Measurements from ENCODE around the gene BAZ2A.

BAZ2A gene

DNA sequence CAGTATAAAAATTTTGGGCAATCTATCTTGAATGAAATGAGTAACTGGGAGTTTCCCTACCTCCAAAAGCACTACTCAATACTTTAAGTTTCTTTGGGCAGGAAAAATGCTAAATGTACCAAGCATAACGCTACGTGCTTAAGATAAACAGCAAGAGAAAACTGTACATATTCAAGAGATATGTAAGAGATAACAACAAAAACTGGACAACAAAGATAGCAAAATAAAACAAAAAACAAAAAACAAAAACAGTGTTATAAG lies 38.0 kb upstream of the BAZ2A start:
- Histone ChIP-seq H3K4me2 (ENCODE audit: low read length) (no peak overlapping the region), H3K4me1 (ENCODE audit: control insufficient read depth, low read length) (no peaks in the 10 kb centered on the region), H4K20me1 (ENCODE audit: control insufficient read depth, insufficient read depth, low read depth, low read length) (peaks cover 15% of the 10 kb centered on the region), H3K36me3 (ENCODE audit: control insufficient read depth, low read length) (peaks cover 99% of the 10 kb centered on the region), H3K27ac (ENCODE audit: low read depth, low read length) (no peak overlapping the region), H3K9me3 (ENCODE audit: control insufficient read depth, insufficient read depth, low read length) (no peaks in the 10 kb centered on the region), H3K79me2 (ENCODE audit: control insufficient read depth, low read length) (peaks cover 35% of the 10 kb centered on the region), H3F3A (ENCODE audit: control insufficient read depth, insufficient read depth) (peaks cover 48% of the 10 kb centered on the region), H3K4me3 (ENCODE audit: low read length) (no peak overlapping the region), H3K9me2 (replicated peaks; ENCODE audit: control insufficient read depth, low read length) (no peaks in the 10 kb centered on the region), H3K27me3 (ENCODE audit: control insufficient read depth, low read length) (no peaks in the 10 kb centered on the region)
- TF ChIP-seq EZH2phosphoT487 (IDR thresholded peaks at IDR 0.05; ENCODE audit: borderline replicate concordance, low read length) = no peak
- TF ChIP-seq, protein P1, sequence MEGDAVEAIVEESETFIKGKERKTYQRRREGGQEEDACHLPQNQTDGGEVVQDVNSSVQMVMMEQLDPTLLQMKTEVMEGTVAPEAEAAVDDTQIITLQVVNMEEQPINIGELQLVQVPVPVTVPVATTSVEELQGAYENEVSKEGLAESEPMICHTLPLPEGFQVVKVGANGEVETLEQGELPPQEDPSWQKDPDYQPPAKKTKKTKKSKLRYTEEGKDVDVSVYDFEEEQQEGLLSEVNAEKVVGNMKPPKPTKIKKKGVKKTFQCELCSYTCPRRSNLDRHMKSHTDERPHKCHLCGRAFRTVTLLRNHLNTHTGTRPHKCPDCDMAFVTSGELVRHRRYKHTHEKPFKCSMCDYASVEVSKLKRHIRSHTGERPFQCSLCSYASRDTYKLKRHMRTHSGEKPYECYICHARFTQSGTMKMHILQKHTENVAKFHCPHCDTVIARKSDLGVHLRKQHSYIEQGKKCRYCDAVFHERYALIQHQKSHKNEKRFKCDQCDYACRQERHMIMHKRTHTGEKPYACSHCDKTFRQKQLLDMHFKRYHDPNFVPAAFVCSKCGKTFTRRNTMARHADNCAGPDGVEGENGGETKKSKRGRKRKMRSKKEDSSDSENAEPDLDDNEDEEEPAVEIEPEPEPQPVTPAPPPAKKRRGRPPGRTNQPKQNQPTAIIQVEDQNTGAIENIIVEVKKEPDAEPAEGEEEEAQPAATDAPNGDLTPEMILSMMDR (IDR thresholded peaks at IDR 0.05; ENCODE audit: low read depth, low read length, poor library complexity, severe bottlenecking) = no peak

DNA sequence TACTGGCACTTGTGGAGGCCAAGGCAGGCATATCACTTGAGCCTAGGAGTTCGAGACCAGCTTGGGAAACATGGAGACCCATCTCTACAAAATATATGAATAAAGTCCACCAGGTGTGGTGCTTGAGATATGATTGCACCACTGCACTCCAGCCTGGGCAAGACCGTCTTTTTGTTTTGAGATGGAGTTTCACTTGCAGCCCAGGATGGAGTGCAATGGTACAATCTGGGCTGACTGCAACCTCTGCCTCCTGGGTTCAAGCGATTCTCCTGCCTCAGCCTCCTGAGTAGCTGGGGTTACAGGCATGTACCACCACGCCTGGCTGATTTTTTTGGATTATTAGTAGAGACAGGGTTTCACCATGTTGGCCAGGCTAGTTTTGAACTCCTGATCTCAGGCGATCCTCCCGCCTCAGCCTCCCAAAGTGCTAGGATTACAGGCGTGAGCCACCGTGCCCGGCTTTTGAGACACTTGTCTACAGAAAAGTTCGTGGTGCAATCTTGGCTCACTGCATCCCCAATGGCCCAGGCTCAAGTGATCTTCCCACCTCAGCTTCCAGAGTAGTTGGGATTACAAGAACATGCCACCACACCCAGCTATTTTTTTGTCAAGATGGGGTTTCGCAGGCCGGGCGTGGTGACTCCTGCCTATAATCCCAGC lies 32.0 kb upstream of the BAZ2A start:
- H3K4me3 ChIP-seq (ENCODE audit: low read length) = no peak overlapping the region
- no peaks in the 10 kb centered on the region for H3K27me3 ChIP-seq (ENCODE audit: control insufficient read depth, low read length)
- no peak for TF ChIP-seq EZH2phosphoT487 (IDR thresholded peaks at IDR 0.05; ENCODE audit: borderline replicate concordance, low read length)
- TF ChIP-seq, protein P1 (IDR thresholded peaks at IDR 0.05; ENCODE audit: low read depth, low read length, poor library complexity, severe bottlenecking) = no peak
- H3K4me1 ChIP-seq (ENCODE audit: control insufficient read depth, low read length) = 0 out of 2 replicates have a peak, but pooled peaks cover 5% of the 10 kb centered on the region
- H3F3A ChIP-seq (ENCODE audit: control insufficient read depth, insufficient read depth) = peaks cover 46% of the 10 kb centered on the region
- no peak overlapping the region for H3K4me2 ChIP-seq (ENCODE audit: low read length)
- no peaks in the 10 kb centered on the region for H3K9me3 ChIP-seq (ENCODE audit: control insufficient read depth, insufficient read depth, low read length)
- peaks cover 2% of the 10 kb centered on the region; the same call in 1 of the 2 replicates for H4K20me1 ChIP-seq (ENCODE audit: control insufficient read depth, insufficient read depth, low read depth, low read length)
- H3K27ac ChIP-seq (ENCODE audit: low read depth, low read length) = no peak overlapping the region
- peaks cover 43% of the 10 kb centered on the region for H3K36me3 ChIP-seq (ENCODE audit: control insufficient read depth, low read length)
- H3K79me2 ChIP-seq (ENCODE audit: control insufficient read depth, low read length) = no peaks in the 10 kb centered on the region
- H3K9me2 ChIP-seq (replicated peaks; ENCODE audit: control insufficient read depth, low read length) = no peaks in the 10 kb centered on the region

DNA sequence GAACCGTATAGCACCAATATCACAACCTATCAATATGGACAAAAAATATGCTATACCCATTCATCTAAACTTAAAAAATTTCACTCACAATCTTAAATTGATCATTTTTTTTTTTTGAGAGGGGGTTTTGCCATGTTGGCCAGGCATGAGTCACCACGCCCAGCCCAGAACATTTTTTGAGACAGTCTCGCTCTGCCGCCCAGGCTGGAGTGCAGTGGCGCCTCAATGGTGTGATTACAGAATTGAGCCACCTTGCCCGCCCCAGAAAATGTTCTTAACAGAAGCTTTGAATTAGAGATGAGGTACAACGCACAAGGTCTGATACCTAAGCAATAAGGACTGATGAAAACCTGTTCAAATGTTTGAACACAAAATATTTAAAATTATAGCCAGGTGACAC lies 31.4 kb upstream of the BAZ2A start:
- H3K4me1 ChIP-seq (ENCODE audit: control insufficient read depth, low read length) = 0 out of 2 replicates have a peak, but pooled peaks cover 5% of the 10 kb centered on the region
- H3K27ac ChIP-seq (ENCODE audit: low read depth, low read length) = no peak overlapping the region
- H3K4me2 ChIP-seq (ENCODE audit: low read length) = no peak overlapping the region
- H3K9me3 ChIP-seq (ENCODE audit: control insufficient read depth, insufficient read depth, low read length) = no peaks in the 10 kb centered on the region
- H4K20me1 ChIP-seq (ENCODE audit: control insufficient read depth, insufficient read depth, low read depth, low read length) = no peaks in the 10 kb centered on the region
- no peaks in the 10 kb centered on the region for H3K27me3 ChIP-seq (ENCODE audit: control insufficient read depth, low read length)
- H3K4me3 ChIP-seq (ENCODE audit: low read length) = no peak overlapping the region
- no peak for TF ChIP-seq EZH2phosphoT487 (IDR thresholded peaks at IDR 0.05; ENCODE audit: borderline replicate concordance, low read length)
- TF ChIP-seq, protein P1 (IDR thresholded peaks at IDR 0.05; ENCODE audit: low read depth, low read length, poor library complexity, severe bottlenecking) = no peak
- no peaks in the 10 kb centered on the region for H3K79me2 ChIP-seq (ENCODE audit: control insufficient read depth, low read length)
- H3K9me2 ChIP-seq (replicated peaks; ENCODE audit: control insufficient read depth, low read length) = no peaks in the 10 kb centered on the region
- peaks cover 44% of the 10 kb centered on the region for H3F3A ChIP-seq (ENCODE audit: control insufficient read depth, insufficient read depth)
- peaks cover 38% of the 10 kb centered on the region for H3K36me3 ChIP-seq (ENCODE audit: control insufficient read depth, low read length)
